Measurements from ENCODE around the gene TUBB2A. TPM values are rescaled to one million over a fixed set of nuclear protein-coding genes. Genes with fewer than 3 reads are reported as not detected.
"Not testable (repeated sequence)": the region's sequence is repeated elsewhere in the genome, so short reads cannot be mapped to it uniquely, and the experiment has no call there.

TUBB2A gene
- total and polyA plus RNA-seq, 2 donors from 2014 or later, result 49.8 to 80.9 TPM

GRCh38 chr6:3176562-3177355, 19.4 kb upstream of the TUBB2A start:
- DNase-seq (peak in 1 of 5 donors; percentile 48), FAIRE-seq (no peak)
- no peak for TF ChIP-seq CTCF (IDR thresholded peaks at IDR 0.05; ENCODE audit: borderline replicate concordance, extremely low read depth, insufficient read depth)
- Histone ChIP-seq H3K9ac (ENCODE audit: low read length in 3 of 3) (no peak overlapping the region), H3K4me1 (ENCODE audit: control insufficient read depth in 2 of 3, insufficient read depth in 2 of 3, low read depth in 1 of 3, low read length in 3 of 3) (peaks cover 0 to 5% (median 0%) of the 10 kb centered on the region in 3 donors), H3K36me3 (ENCODE audit: control insufficient read depth in 2 of 3, insufficient read depth in 3 of 3, low read length in 3 of 3) (no peaks in the 10 kb centered on the region), H3K9me3 (ENCODE audit: control insufficient read depth in 2 of 3, insufficient read depth in 1 of 3, low read length in 3 of 3) (no peaks in the 10 kb centered on the region), H3K27ac (ENCODE audit: low read depth in 2 of 2, low read length in 2 of 2) (no peak overlapping the region), H3K4me3 (ENCODE audit: low read length in 3 of 3) (no peak overlapping the region), H3K27me3 (ENCODE audit: control insufficient read depth, insufficient read depth, low read length) (no peaks in the 10 kb centered on the region)
- intact Hi-C loops (cut with DNase I), result no loop called here

- DNase-seq, result peak in 1 of 5 donors; percentile 38
- H3K27ac ChIP-seq (ENCODE audit: low read depth in 2 of 2, low read length in 2 of 2), result peak overlapping the region; percentile 8 to 23
- no peak for FAIRE-seq
- no peak overlapping the region for H3K9ac ChIP-seq (ENCODE audit: low read length in 3 of 3)
- intact Hi-C loops (cut with DNase I), result no loop called here
- H3K36me3 ChIP-seq (ENCODE audit: control insufficient read depth in 2 of 3, insufficient read depth in 3 of 3, low read length in 3 of 3), result no peaks in the 10 kb centered on the region
- H3K9me3 ChIP-seq (ENCODE audit: control insufficient read depth in 2 of 3, insufficient read depth in 1 of 3, low read length in 3 of 3), result no peaks in the 10 kb centered on the region
- TF ChIP-seq CTCF (IDR thresholded peaks at IDR 0.05; ENCODE audit: borderline replicate concordance, extremely low read depth, insufficient read depth), result no peak
- no peaks in the 10 kb centered on the region for H3K27me3 ChIP-seq (ENCODE audit: control insufficient read depth, insufficient read depth, low read length)
- no peak overlapping the region for H3K4me3 ChIP-seq (ENCODE audit: low read length in 3 of 3)
- H3K4me1 ChIP-seq (ENCODE audit: control insufficient read depth in 2 of 3, insufficient read depth in 2 of 3, low read depth in 1 of 3, low read length in 3 of 3), result peaks cover 0 to 5% (median 0%) of the 10 kb centered on the region in 3 donors
Observed at GRCh38 chr6:3175715-3176402, 18.5 kb upstream of the TUBB2A start.

GRCh38 chr6:3173636-3174089, 16.3 kb upstream of the TUBB2A start:
- H3K4me1 ChIP-seq (ENCODE audit: control insufficient read depth in 2 of 3, insufficient read depth in 2 of 3, low read depth in 1 of 3, low read length in 3 of 3); H3K4me3 ChIP-seq (ENCODE audit: low read length in 3 of 3); H3K27ac ChIP-seq (ENCODE audit: low read depth in 2 of 2, low read length in 2 of 2); H3K9ac ChIP-seq (ENCODE audit: low read length in 3 of 3); intact Hi-C loops (cut with DNase I); H3K9me3 ChIP-seq (ENCODE audit: control insufficient read depth in 2 of 3, insufficient read depth in 1 of 3, low read length in 3 of 3); DNase-seq; H3K27me3 ChIP-seq (ENCODE audit: control insufficient read depth, insufficient read depth, low read length); FAIRE-seq; H3K36me3 ChIP-seq (ENCODE audit: control insufficient read depth in 2 of 3, insufficient read depth in 3 of 3, low read length in 3 of 3): not testable (repeated sequence)

GRCh38 chr6:3172789-3173188, 15.4 kb upstream of the TUBB2A start:
- FAIRE-seq; intact Hi-C loops (cut with DNase I); H3K4me3 ChIP-seq (ENCODE audit: low read length in 3 of 3); H3K36me3 ChIP-seq (ENCODE audit: control insufficient read depth in 2 of 3, insufficient read depth in 3 of 3, low read length in 3 of 3); H3K4me1 ChIP-seq (ENCODE audit: control insufficient read depth in 2 of 3, insufficient read depth in 2 of 3, low read depth in 1 of 3, low read length in 3 of 3); H3K27me3 ChIP-seq (ENCODE audit: control insufficient read depth, insufficient read depth, low read length); H3K9ac ChIP-seq (ENCODE audit: low read length in 3 of 3); H3K27ac ChIP-seq (ENCODE audit: low read depth in 2 of 2, low read length in 2 of 2); DNase-seq; H3K9me3 ChIP-seq (ENCODE audit: control insufficient read depth in 2 of 3, insufficient read depth in 1 of 3, low read length in 3 of 3): not testable (repeated sequence)

- H3K4me1 ChIP-seq (ENCODE audit: control insufficient read depth in 2 of 3, insufficient read depth in 2 of 3, low read depth in 1 of 3, low read length in 3 of 3); H3K27me3 ChIP-seq (ENCODE audit: control insufficient read depth, insufficient read depth, low read length); intact Hi-C loops (cut with DNase I); FAIRE-seq; H3K27ac ChIP-seq (ENCODE audit: low read depth in 2 of 2, low read length in 2 of 2); H3K36me3 ChIP-seq (ENCODE audit: control insufficient read depth in 2 of 3, insufficient read depth in 3 of 3, low read length in 3 of 3); H3K9me3 ChIP-seq (ENCODE audit: control insufficient read depth in 2 of 3, insufficient read depth in 1 of 3, low read length in 3 of 3); H3K4me3 ChIP-seq (ENCODE audit: low read length in 3 of 3); H3K9ac ChIP-seq (ENCODE audit: low read length in 3 of 3): not testable (repeated sequence)
- peak in 1 of 5 donors; percentile 34 for DNase-seq
Observed at GRCh38 chr6:3171313-3172175, 14.2 kb upstream of the TUBB2A start.

GRCh38 chr6:3170676-3171075, 13.3 kb upstream of the TUBB2A start:
- H3K27ac ChIP-seq (ENCODE audit: low read depth in 2 of 2, low read length in 2 of 2); H3K4me1 ChIP-seq (ENCODE audit: control insufficient read depth in 2 of 3, insufficient read depth in 2 of 3, low read depth in 1 of 3, low read length in 3 of 3); H3K4me3 ChIP-seq (ENCODE audit: low read length in 3 of 3); H3K9ac ChIP-seq (ENCODE audit: low read length in 3 of 3); H3K36me3 ChIP-seq (ENCODE audit: control insufficient read depth in 2 of 3, insufficient read depth in 3 of 3, low read length in 3 of 3); H3K9me3 ChIP-seq (ENCODE audit: control insufficient read depth in 2 of 3, insufficient read depth in 1 of 3, low read length in 3 of 3); H3K27me3 ChIP-seq (ENCODE audit: control insufficient read depth, insufficient read depth, low read length); FAIRE-seq; intact Hi-C loops (cut with DNase I); DNase-seq: not testable (repeated sequence)

Data from kidney (tissue), 14 donors.